ENCODE results near the gene TBC1D14.

DNA sequence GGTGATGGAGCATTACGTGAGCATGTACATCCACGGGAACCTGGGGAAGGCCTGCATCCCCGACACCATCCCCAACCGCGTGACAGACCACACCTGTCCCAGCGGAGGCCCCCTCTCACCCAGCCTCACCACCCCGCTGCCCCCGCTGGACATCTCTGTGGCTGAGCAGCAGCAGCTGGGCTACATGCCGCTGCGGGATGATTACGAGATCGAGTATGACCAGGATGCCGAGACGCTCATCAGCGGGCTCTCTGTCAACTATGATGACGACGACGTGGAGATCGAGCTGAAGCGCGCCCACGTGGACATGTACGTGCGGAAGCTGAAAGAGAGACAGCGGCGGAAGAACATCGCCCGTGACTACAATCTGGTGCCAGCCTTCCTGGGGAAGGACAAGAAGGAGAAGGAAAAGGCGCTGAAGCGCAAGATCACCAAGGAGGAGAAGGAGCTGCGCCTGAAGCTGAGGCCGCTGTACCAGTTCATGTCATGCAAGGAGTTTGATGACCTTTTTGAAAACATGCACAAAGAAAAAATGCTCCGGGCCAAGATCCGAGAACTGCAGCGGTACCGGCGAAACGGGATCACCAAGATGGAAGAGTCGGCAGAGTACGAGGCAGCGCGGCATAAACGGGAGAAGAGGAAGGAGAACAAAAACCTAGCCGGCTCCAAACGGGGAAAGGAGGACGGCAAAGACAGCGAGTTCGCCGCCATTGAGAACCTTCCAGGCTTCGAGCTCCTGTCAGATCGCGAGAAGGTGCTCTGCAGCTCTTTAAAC is 144.7 kb downstream of the TBC1D14 start:
- TF ChIP-seq, protein P1, sequence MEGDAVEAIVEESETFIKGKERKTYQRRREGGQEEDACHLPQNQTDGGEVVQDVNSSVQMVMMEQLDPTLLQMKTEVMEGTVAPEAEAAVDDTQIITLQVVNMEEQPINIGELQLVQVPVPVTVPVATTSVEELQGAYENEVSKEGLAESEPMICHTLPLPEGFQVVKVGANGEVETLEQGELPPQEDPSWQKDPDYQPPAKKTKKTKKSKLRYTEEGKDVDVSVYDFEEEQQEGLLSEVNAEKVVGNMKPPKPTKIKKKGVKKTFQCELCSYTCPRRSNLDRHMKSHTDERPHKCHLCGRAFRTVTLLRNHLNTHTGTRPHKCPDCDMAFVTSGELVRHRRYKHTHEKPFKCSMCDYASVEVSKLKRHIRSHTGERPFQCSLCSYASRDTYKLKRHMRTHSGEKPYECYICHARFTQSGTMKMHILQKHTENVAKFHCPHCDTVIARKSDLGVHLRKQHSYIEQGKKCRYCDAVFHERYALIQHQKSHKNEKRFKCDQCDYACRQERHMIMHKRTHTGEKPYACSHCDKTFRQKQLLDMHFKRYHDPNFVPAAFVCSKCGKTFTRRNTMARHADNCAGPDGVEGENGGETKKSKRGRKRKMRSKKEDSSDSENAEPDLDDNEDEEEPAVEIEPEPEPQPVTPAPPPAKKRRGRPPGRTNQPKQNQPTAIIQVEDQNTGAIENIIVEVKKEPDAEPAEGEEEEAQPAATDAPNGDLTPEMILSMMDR (IDR thresholded peaks at IDR 0.05; ENCODE audit: low read depth, low read length), result no peak
- TF ChIP-seq EZH2phosphoT487 (IDR thresholded peaks at IDR 0.05; ENCODE audit: low read depth), result no peak
